Measurements from ENCODE around the gene ADO. TPM values are rescaled to one million over a fixed set of nuclear protein-coding genes. Genes with fewer than 3 reads are reported as not detected.

ADO gene
- total and polyA plus RNA-seq, 12 donors, result 5.3 to 27.2 (median 23.7) TPM

DNA sequence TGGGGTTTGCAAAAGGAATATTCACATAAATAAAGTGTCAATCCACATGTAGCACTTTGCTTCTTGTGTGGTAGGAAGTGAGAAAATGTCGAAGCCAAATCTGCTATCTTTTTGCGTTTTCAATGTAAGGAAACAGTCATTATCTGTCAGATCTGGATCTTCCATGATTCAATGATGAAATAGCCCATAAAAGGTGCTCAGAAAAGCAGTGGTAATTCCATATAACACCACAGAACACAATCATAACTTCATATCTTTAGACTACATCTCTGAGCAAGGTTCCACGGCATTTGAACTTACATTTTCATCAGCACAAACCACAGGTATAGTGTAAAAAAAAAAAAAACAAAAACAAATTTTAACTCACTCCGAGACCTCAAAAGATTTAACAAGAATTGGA lies 51.5 kb downstream of the ADO start:
- H3K4me3 ChIP-seq, result no peak overlapping the region
- intact Hi-C loops (cut with DNase I), result no loop called here
- no peaks in the 10 kb centered on the region for H3K27me3 ChIP-seq
- WGBS, 4 donors, result 66 to 84% (median 68%) methylated on average over 4 of the region's 4 CpGs
- H3K4me1 ChIP-seq (replicated peaks in 1 of 2), result no peaks in the 10 kb centered on the region
- no peaks in the 10 kb centered on the region for H3K36me3 ChIP-seq (replicated peaks in 1 of 2)
- no peak for DNase-seq
- TF ChIP-seq, protein P1, sequence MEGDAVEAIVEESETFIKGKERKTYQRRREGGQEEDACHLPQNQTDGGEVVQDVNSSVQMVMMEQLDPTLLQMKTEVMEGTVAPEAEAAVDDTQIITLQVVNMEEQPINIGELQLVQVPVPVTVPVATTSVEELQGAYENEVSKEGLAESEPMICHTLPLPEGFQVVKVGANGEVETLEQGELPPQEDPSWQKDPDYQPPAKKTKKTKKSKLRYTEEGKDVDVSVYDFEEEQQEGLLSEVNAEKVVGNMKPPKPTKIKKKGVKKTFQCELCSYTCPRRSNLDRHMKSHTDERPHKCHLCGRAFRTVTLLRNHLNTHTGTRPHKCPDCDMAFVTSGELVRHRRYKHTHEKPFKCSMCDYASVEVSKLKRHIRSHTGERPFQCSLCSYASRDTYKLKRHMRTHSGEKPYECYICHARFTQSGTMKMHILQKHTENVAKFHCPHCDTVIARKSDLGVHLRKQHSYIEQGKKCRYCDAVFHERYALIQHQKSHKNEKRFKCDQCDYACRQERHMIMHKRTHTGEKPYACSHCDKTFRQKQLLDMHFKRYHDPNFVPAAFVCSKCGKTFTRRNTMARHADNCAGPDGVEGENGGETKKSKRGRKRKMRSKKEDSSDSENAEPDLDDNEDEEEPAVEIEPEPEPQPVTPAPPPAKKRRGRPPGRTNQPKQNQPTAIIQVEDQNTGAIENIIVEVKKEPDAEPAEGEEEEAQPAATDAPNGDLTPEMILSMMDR (IDR thresholded peaks at IDR 0.05), result no peak
- TF ChIP-seq POLR2A (IDR thresholded peaks at IDR 0.05), result no peak
- H3K27ac ChIP-seq, result no peak overlapping the region
- no peaks in the 10 kb centered on the region for H3K9me3 ChIP-seq (replicated peaks in 1 of 3)

Other genes with a start within 250 kb of the ADO start
- gene EGR2, start 11.6 kb downstream of the ADO start, total RNA-seq, result 1 to 10 TPM in 4 of 9 donors, under 1 TPM in 5; 0.17 to 6.8 (median 0.69) TPM
- 1 to 10 TPM; 1.8 to 4.2 (median 2.3) TPM for gene EGR2, start 11.6 kb downstream of the ADO start, polyA plus RNA-seq